ENCODE data around the gene OCSTAMP.

OCSTAMP gene

GRCh38 chr20:46507760-46508407 lies 42.6 kb downstream of the OCSTAMP start:
- no peak for DNase-seq

- no peak for DNase-seq
Measured at GRCh38 chr20:46505506-46505905, 44.9 kb downstream of the OCSTAMP start.

GRCh38 chr20:46501961-46502360 lies 48.5 kb downstream of the OCSTAMP start:
- DNase-seq: no peak

GRCh38 chr20:46501337-46501942 lies 49.0 kb downstream of the OCSTAMP start:
- DNase-seq: no peak

- DNase-seq: no peak
Measured at GRCh38 chr20:46494077-46494476, 56.4 kb downstream of the OCSTAMP start.

DNA sequence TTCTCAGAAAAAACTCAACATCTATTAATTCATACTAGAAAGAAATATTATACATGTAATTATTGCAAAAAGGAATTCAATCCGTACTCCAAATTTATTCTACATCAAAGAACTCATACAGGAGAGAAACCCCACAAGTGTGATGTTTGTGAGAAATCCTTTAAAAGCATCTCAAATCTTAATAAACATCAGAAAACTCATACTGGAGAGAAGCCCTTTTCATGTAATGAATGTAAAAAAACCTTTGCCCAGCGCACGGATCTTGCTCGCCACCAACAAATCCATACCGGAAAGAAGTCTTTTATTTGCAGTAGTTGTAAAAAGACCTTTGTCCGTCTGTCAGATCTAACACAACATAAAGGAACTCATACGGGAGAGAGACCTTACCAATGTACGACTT lies 59.1 kb downstream of the OCSTAMP start:
- no peak for DNase-seq

All from CD4-positive, alpha-beta T cell treated with Interleukin-12 subunit alpha and Interleukin-12 subunit beta, for 1 hour (primary cell).